Lung (tissue), 12 donors: ENCODE results near the gene CCDC8. TPM values are rescaled to one million over a fixed set of nuclear protein-coding genes. Genes with fewer than 3 reads are reported as not detected.

Source experiments
- ATAC-seq: fragments of 200-7000 bp; cut with Tn5 transposase; one replicate; pipeline ENCODE4 v1.9.1; 2020; ENCODE audit warnings: moderate number of reproducible peaks; ENCODE audit not compliant: insufficient read depth, low FRiP score
- DNase-seq, 3 donors: peaks; one replicate each; pipeline ENCODE4 v3.0.0-alpha.2; 2013 to 2017
- H3K27ac ChIP-seq, 2 donors: one replicate each; pipeline ENCODE4 v1.5.1; 2013; ENCODE audit warnings: mild to moderate bottlenecking in 2 of 2, moderate library complexity in 2 of 2, control low read depth in 1 of 2, inconsistent platforms in 1 of 2, low read depth in 1 of 2, low read length in 1 of 2
- H3K27me3 ChIP-seq, 3 donors: one replicate each; pipeline ENCODE4 v1.5.1; 2013; ENCODE audit warnings: low read length in 2 of 3; ENCODE audit not compliant: control insufficient read depth in 3 of 3, insufficient read depth in 3 of 3
- H3K36me3 ChIP-seq, 4 donors: one replicate each; pipeline ENCODE4 v1.5.1; 2013; ENCODE audit warnings: low read length in 4 of 4, mild to moderate bottlenecking in 1 of 4, moderate library complexity in 1 of 4; ENCODE audit not compliant: control insufficient read depth in 4 of 4, insufficient read depth in 4 of 4
- H3K4me1 ChIP-seq, 5 donors: one replicate each; pipeline ENCODE4 v1.5.1; 2013; ENCODE audit warnings: low read length in 5 of 5, mild to moderate bottlenecking in 2 of 5, moderate library complexity in 1 of 5; ENCODE audit not compliant: control insufficient read depth in 5 of 5, insufficient read depth in 5 of 5
- H3K4me3 ChIP-seq: one replicate; pipeline ENCODE4 v1.5.1; 2013; ENCODE audit warnings: mild to moderate bottlenecking, control low read depth, moderate library complexity
- H3K9ac ChIP-seq, 2 donors: one replicate each; pipeline ENCODE4 v1.5.1; 2013; ENCODE audit warnings: low read length in 2 of 2, control low read depth in 1 of 2; ENCODE audit not compliant: insufficient read depth in 1 of 2
- H3K9me3 ChIP-seq, 4 donors: one replicate each; pipeline ENCODE4 v1.5.1; 2013; ENCODE audit warnings: low read length in 3 of 4, mild to moderate bottlenecking in 1 of 4, moderate library complexity in 1 of 4; ENCODE audit not compliant: control insufficient read depth in 4 of 4, insufficient read depth in 3 of 4
- CTCF ChIP-seq: IDR thresholded peaks from 2 replicates; pipeline ENCODE4 v1.5.1; 2012; ENCODE audit warnings: mild to moderate bottlenecking; ENCODE audit errors: control extremely low read depth, extremely low read depth
- WGBS, 2 donors: extraction: QIAGEN DNeasy Blood & Tissue Kit; methylation state at CpG; one replicate each; pipeline ENCODE4 v1.1.7; 2013; 5-methylcytosine and 5-hydroxymethylcytosine counted together
- polyA plus RNA-seq, 2 donors: library from polyadenylated mRNA; stranded (reverse); fragments of 200-250 nt; gene quantifications; one replicate each; pipeline ENCODE4 v1.2.1, GENCODE V29; 2013
- total RNA-seq, 2 donors: library from RNA; depleted of rRNA in 1 of 2; stranded (reverse); fragments of >200 nt in 1 of 2; gene quantifications; one replicate each; pipeline ENCODE4 v1.2.1, GENCODE V29; 2014 to 2021
- donor health status: control.
- donor health status: control.
- donor health status: Bipolar disorder and iron deficiency.
- donor health status: healthy.
- donor health status: DM: yes; HTN: yes; CAD: no.

CCDC8 gene
- total and polyA plus RNA-seq, 4 donors, result 3.9 to 45.7 (median 13.0) TPM

- TF ChIP-seq CTCF, result no peak
- Histone ChIP-seq H3K4me3 (peak overlapping the region; percentile 10), H3K9me3 (no peaks in the 10 kb centered on the region), H3K9ac (peak overlapping the region; percentile 14 to 85), H3K36me3 (peaks cover 0 to 13% (median 2%) of the 10 kb centered on the region in 4 donors), H3K27me3 (no peaks in the 10 kb centered on the region), H3K4me1 (peaks cover 0 to 47% (median 19%) of the 10 kb centered on the region in 5 donors), H3K27ac (peak overlapping the region; percentile 1 to 63)
- peak in 2 of 3 donors; percentile 30 to 52 for DNase-seq
- no peak for ATAC-seq
- 13 to 17% methylated on average over 29 of the region's 29 CpGs for WGBS, 2 donors
These were observed 608 bp downstream of the CCDC8 start for GRCh38 chr19:46412650-46413261.

DNA sequence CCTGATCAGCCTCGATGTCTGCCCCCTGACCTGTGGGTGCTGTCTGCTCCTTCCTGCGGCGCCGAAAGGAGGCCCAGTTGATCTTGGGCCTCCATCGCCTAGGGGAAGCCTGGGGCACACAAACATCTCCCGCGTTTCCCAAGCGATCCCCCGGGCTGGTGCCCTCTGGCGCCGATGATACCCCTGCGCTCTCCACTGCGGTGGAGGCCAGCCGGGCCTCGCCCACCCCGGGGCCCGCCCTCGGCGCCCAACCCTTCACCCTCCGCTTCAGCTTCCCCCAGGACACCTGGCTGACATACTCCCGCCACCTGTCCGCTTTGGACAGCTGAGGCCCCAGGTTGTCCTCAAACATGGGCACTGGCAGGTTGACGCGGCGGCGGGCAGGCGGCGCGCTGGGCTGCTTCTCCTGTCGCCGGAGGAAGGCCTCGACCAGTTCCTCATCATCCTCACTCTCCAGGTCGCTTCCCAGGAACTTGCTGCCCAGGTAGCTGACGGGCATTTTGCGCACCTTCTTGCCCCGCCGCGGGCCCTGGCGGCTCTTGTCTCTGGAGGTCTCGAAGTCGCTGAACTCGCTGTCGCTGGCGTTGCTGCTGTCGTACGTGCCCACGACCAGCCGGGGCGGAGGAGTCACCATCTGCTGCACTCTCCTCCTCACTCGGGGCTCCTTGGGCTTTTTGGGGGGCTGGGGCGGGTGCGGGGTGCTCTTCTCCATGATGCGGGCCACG, 1.3 kb downstream of the CCDC8 start:
- no peaks in the 10 kb centered on the region for H3K27me3 ChIP-seq
- 35 to 43% methylated on average over 46 to 54 of the region's 54 CpGs for WGBS, 2 donors

DNA sequence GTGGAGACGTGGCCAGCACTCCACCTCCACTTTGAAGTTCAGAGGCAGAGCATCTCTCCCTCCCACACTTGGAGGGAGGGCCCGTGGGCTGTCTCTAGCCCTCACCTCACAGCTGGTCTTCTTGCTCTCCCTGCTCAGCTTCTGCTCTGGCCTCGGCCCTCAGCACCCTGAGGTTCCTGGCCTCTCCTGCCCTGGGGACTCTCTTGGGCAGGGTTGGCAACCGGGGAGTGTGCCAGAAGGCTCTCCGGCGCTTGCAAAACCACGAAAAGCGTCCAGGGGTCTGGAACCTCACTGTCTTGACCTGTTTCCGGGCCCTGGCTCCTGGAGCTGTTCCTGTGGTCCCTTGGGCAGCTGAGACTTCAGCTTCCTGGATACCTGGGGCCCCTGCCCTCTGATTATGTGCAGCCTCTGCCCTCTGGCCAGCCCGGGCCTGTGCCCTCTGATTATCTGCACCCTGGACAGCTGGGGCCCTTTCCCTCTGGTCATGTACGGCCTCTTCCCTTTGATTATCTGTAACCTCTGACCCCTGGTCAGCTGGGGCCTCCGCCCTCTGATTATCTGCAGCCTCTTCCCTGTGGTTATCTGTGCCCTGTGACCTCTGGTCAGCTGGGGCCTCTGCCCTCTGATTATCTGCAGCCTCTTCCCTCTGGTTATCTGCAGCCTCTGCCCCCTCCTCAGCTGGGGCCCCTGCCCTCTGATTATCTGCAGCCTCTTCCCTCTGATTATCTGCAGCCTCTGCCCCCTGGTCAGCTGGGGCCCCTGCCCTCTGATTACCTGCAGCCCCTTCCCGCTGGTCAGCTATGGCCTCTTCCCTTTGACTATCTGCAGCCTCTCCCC, 2.1 kb downstream of the CCDC8 start:
- no peaks in the 10 kb centered on the region for H3K27me3 ChIP-seq
- peaks cover 0 to 48% (median 21%) of the 10 kb centered on the region in 5 donors for H3K4me1 ChIP-seq
- WGBS, 2 donors, result 68 to 81% methylated on average over 13 of the region's 13 CpGs
- ATAC-seq, result no peak
- TF ChIP-seq CTCF, result no peak
- no peak for DNase-seq
- H3K9ac ChIP-seq, result peak overlapping the region; percentile 5 to 37
- H3K9me3 ChIP-seq, result no peaks in the 10 kb centered on the region
- H3K36me3 ChIP-seq, result peaks cover 0 to 13% (median 2%) of the 10 kb centered on the region in 4 donors
- H3K27ac ChIP-seq, result no peak overlapping the region
- H3K4me3 ChIP-seq, result no peak overlapping the region

More for the DNA sequence above, 1.3 kb downstream of the CCDC8 start:
- Histone ChIP-seq H3K4me1 (peaks cover 0 to 49% (median 21%) of the 10 kb centered on the region in 5 donors), H3K36me3 (peaks cover 0 to 13% (median 2%) of the 10 kb centered on the region in 4 donors), H3K27ac (peak overlapping the region in 1 of 2 donors; percentile 63), H3K9me3 (no peaks in the 10 kb centered on the region), H3K9ac (peak overlapping the region; percentile 34 to 37), H3K4me3 (peak overlapping the region; percentile 6)
- TF ChIP-seq CTCF, result no peak
- ATAC-seq (no peak), DNase-seq (no peak)
